NCI-H1694 treated with DMSO at 0.1 percent for 48 hours (cell line): Measurements from ENCODE around the gene TMEM217.
"Not testable (repeated sequence)": the region's sequence is repeated elsewhere in the genome, so short reads cannot be mapped to it uniquely, and the experiment has no call there.

Experiments
- DNase-seq: peaks from one replicate; lab custom pipeline; 2025; lab: John Stamatoyannopoulos, UW

The TMEM217 gene

GRCh38 chr6:37182736-37183590 lies 75.0 kb downstream of the TMEM217 start:
- DNase-seq, result no peak

GRCh38 chr6:37180610-37181009 lies 77.3 kb downstream of the TMEM217 start:
- DNase-seq, result not testable (repeated sequence)

- DNase-seq, result no peak
Observed at GRCh38 chr6:37180075-37180474, 77.9 kb downstream of the TMEM217 start.

- no peak for DNase-seq
Observed at GRCh38 chr6:37177935-37178517, 79.9 kb downstream of the TMEM217 start.

GRCh38 chr6:37177077-37177934 lies 80.6 kb downstream of the TMEM217 start:
- no peak for DNase-seq

- no peak for DNase-seq
Observed at GRCh38 chr6:37176268-37177076, 81.5 kb downstream of the TMEM217 start.

GRCh38 chr6:37175332-37176267 lies 82.3 kb downstream of the TMEM217 start:
- no peak for DNase-seq

- DNase-seq, result no peak
Observed at GRCh38 chr6:37174515-37175331, 83.2 kb downstream of the TMEM217 start.

GRCh38 chr6:37174196-37174514 lies 83.8 kb downstream of the TMEM217 start:
- no peak for DNase-seq

GRCh38 chr6:37173493-37174195 lies 84.3 kb downstream of the TMEM217 start:
- no peak for DNase-seq

GRCh38 chr6:37172912-37173492 lies 84.9 kb downstream of the TMEM217 start:
- DNase-seq, result no peak

GRCh38 chr6:37171970-37172812 lies 85.8 kb downstream of the TMEM217 start:
- peak; percentile 84 for DNase-seq

- no peak for DNase-seq
Observed at GRCh38 chr6:37171201-37171969, 86.6 kb downstream of the TMEM217 start.

- no peak for DNase-seq
Observed at GRCh38 chr6:37170273-37171200, 87.4 kb downstream of the TMEM217 start.

- peak; percentile 87 for DNase-seq
Observed at GRCh38 chr6:37169496-37170272, 88.3 kb downstream of the TMEM217 start, which contains the start of gene PIM1. TSS of gene PIM1 (plus strand) at chr6:37170152. CDS start at chr6:37170576, 424 bp downstream.
